Endothelial cell of umbilical vein (primary cell): Measurements from ENCODE around the gene OTUD5. TPM values are rescaled to one million over a fixed set of nuclear protein-coding genes. Genes with fewer than 3 reads are reported as not detected.

ENCODE experiments used
- BruUV-seq: library from RNA; stranded (reverse); fragments of 400-500 nt; replicated peaks from 2 replicates; lab custom pipeline; 2021; lab: Mats Ljungman, UMichigan
- CTCF ChIA-PET: fragments of 300-600, 350-600 bp; sonication (Branson Sonifier 250); formaldehyde crosslinking; loops from one replicate; lab custom pipeline; 2021; ENCODE audit warnings: antibody characterized with exemption, inconsistent platforms; lab: Charles Lee
- POLR2A ChIA-PET: fragments of 300-600, 350-600 bp; sonication (Branson Sonifier 250); formaldehyde crosslinking; loops from one replicate; lab custom pipeline; 2021; ENCODE audit warnings: antibody characterized with exemption, inconsistent platforms; lab: Charles Lee
- DNase-seq: peaks from one replicate; pipeline ENCODE4 v3.0.0-alpha.2; 2011; ENCODE audit warnings: low read depth, low spot score
- FAIRE-seq: peaks from 2 replicates; lab custom pipeline; 2011; peaks lifted over from hg19 to GRCh38; lab: Jason Lieb, UNC
- H2AFZ ChIP-seq: 2 replicates; pipeline ENCODE4 v1.6.0; 2012; ENCODE audit warnings: low read depth, low read length, control low read depth, inconsistent platforms
- H3K27ac ChIP-seq: 2 replicates; pipeline ENCODE4 v1.5.1; 2011; ENCODE audit warnings: low read depth, mild to moderate bottlenecking, control low read depth, low read length, moderate library complexity; ENCODE audit not compliant: insufficient read depth
- H3K27me3 ChIP-seq, 2 experiments: 2 replicates each; pipeline versions ENCODE4 v1.6.0 to v1.6.1; 2011; ENCODE audit warnings: low read length in 2 of 2, mixed read lengths in 1 of 2; ENCODE audit not compliant: control insufficient read depth in 2 of 2, insufficient read depth in 2 of 2
- H3K36me3 ChIP-seq, 2 experiments: 2 replicates in 1 of 2; 3 replicates in 1 of 2; pipeline ENCODE4 v1.5.1; 2011; ENCODE audit warnings: low read length in 2 of 2, mild to moderate bottlenecking in 1 of 2, moderate library complexity in 1 of 2; ENCODE audit not compliant: control insufficient read depth in 2 of 2, insufficient read depth in 2 of 2; ENCODE audit errors: extremely low read depth in 1 of 2
- H3K4me1 ChIP-seq: 3 replicates; pipeline ENCODE4 v1.5.1; 2011; ENCODE audit warnings: mild to moderate bottlenecking, low read length; ENCODE audit not compliant: control insufficient read depth, insufficient read depth; ENCODE audit errors: extremely low read depth
- H3K4me2 ChIP-seq: 2 replicates; pipeline ENCODE4 v1.6.1; 2011; ENCODE audit warnings: low read length, control low read depth, mixed read lengths; ENCODE audit not compliant: insufficient read depth
- H3K4me3 ChIP-seq, 3 experiments: fragments of 200-600 bp in 1 of 3; sonication (generic), shearing (Covaris generic) in 1 of 3; replicated peaks in 1 of 3; 2 replicates each; pipeline ENCODE4 v1.5.1; 2011 to 2016; ENCODE audit warnings: control low read depth in 3 of 3, low read length in 3 of 3, mild to moderate bottlenecking in 2 of 3, inconsistent platforms in 1 of 3, low read depth in 1 of 3, moderate library complexity in 1 of 3; ENCODE audit not compliant: insufficient read depth in 1 of 3
- H3K79me2 ChIP-seq: 2 replicates; pipeline ENCODE4 v1.6.0; 2012; ENCODE audit warnings: low read length, inconsistent platforms; ENCODE audit not compliant: control insufficient read depth, insufficient read depth
- H3K9ac ChIP-seq: replicated peaks from 2 replicates; pipeline ENCODE3; 2011; ENCODE audit warnings: low read length, control low read depth; ENCODE audit not compliant: insufficient read depth; ENCODE audit errors: extremely low read depth
- H3K9me1 ChIP-seq: replicated peaks from 3 replicates; pipeline ENCODE4 v1.6.0; 2011; ENCODE audit warnings: mild to moderate bottlenecking, low read length; ENCODE audit not compliant: control insufficient read depth, insufficient read depth; ENCODE audit errors: extremely low read depth
- H3K9me3 ChIP-seq: replicated peaks from 2 replicates; pipeline ENCODE4 v1.5.1; 2012; ENCODE audit warnings: low read length, inconsistent platforms; ENCODE audit not compliant: control insufficient read depth, insufficient read depth
- H4K20me1 ChIP-seq: replicated peaks from 2 replicates; pipeline ENCODE3; 2011; ENCODE audit warnings: mild to moderate bottlenecking, low read length; ENCODE audit not compliant: control insufficient read depth, insufficient read depth; ENCODE audit errors: extremely low read depth
- CTCF ChIP-seq, 2 donors: IDR thresholded peaks; 1 replicate in 1 of 2; 2 replicates in 1 of 2; pipeline ENCODE4 v1.5.1; 2011; ENCODE audit warnings: low read length in 2 of 2, mild to moderate bottlenecking in 2 of 2, moderate library complexity in 2 of 2, control low read depth in 1 of 2, inconsistent platforms in 1 of 2, low read depth in 1 of 2; ENCODE audit not compliant: insufficient read depth in 1 of 2; ENCODE audit errors: extremely low read depth in 1 of 2
- EZH2 ChIP-seq: IDR thresholded peaks from 2 replicates; pipeline ENCODE4 v1.6.1; 2012; ENCODE audit warnings: borderline replicate concordance, low read depth, mild to moderate bottlenecking, moderate library complexity, low read length, inconsistent platforms; ENCODE audit not compliant: severe bottlenecking
- FOS ChIP-seq: IDR thresholded peaks from 2 replicates; pipeline ENCODE4 v1.6.1; 2011; ENCODE audit warnings: mild to moderate bottlenecking, low read length, moderate library complexity, borderline replicate concordance; ENCODE audit not compliant: insufficient read depth
- GATA2 ChIP-seq: IDR thresholded peaks from 2 replicates; pipeline ENCODE4 v1.7.0; 2011; ENCODE audit warnings: low read depth, mild to moderate bottlenecking, moderate library complexity, mixed read lengths, low read length; ENCODE audit not compliant: insufficient read length, insufficient read depth
- JUN ChIP-seq: IDR thresholded peaks from 2 replicates; pipeline ENCODE4 v1.6.1; 2011; ENCODE audit warnings: borderline replicate concordance, low read depth; ENCODE audit not compliant: insufficient read length, insufficient read depth
- MAX ChIP-seq: IDR thresholded peaks from 2 replicates; pipeline ENCODE4 v1.6.1; 2011; ENCODE audit not compliant: insufficient read depth, insufficient read length
- MYC ChIP-seq: IDR thresholded peaks from one replicate; pipeline ENCODE4 v1.6.1; 2011; ENCODE audit warnings: mild to moderate bottlenecking, low read depth, low read length
- POLR2A ChIP-seq: IDR thresholded peaks from 2 replicates; pipeline ENCODE4 v1.6.1; 2012; ENCODE audit warnings: low read depth, mild to moderate bottlenecking, control low read depth, low read length
- POLR2AphosphoS5 ChIP-seq: IDR thresholded peaks from 2 replicates; pipeline ENCODE4 v1.6.1; 2012; ENCODE audit warnings: low read depth, mild to moderate bottlenecking, control low read depth, low read length, moderate library complexity; ENCODE audit not compliant: insufficient read depth
- dilution Hi-C: fragments of 300-500 bp; cut with MboI; formaldehyde crosslinking; loops from one replicate; pipeline ENCODE4 v1.15.0; 2019; ENCODE audit warnings: low sequenced_read_pairs; ENCODE audit not compliant: extremely low pct_ligation_motif_present
- intact Hi-C: fragments of 100-400 bp; cut with micrococcal nuclease; formaldehyde crosslinking; loops from one replicate; pipeline ENCODE4 v1.10.0; 2022
- polyA plus RNA-seq, 4 experiments: library from polyadenylated mRNA; depleted of rRNA in 3 of 4; stranded (reverse) in 3 of 4; unstranded in 1 of 4; fragments of >200 nt; gene quantifications; 2 replicates each; pipeline versions ENCODE4 v1.2.1 to v1.2.3, GENCODE V29; 2011 to 2012; ENCODE audit warnings: missing spikeins in 1 of 4
- total RNA-seq: library from RNA; stranded (reverse); gene quantifications from 2 replicates; pipeline ENCODE4 v1.2.3, GENCODE V29; 2021

OTUD5 gene
- total and polyA plus RNA-seq, 2 donors (not counting 3 experiments of a cell fraction or from before 2014, with no cell fraction given) = 44.3 to 44.6 TPM

GRCh38 chrX:48891402-48892288 is 65.8 kb downstream of the OTUD5 start:
- peak overlapping the region; percentile 59 for H2AFZ ChIP-seq
- peak overlapping the region; percentile 42 for H3K4me2 ChIP-seq
- ChIA-PET POLR2A (no interaction called here), CTCF (interaction anchor here (0.6 to 2.4 kb wide), 8 partner anchors 10 to 243 kb away, joined by 3 to 9 read pairs (median 3); partner anchors contain the start of genes HDAC6 and SLC35A2)
- no peaks in the 10 kb centered on the region for H3K9me3 ChIP-seq
- peaks cover 7% of the 10 kb centered on the region for H3K4me1 ChIP-seq
- intact Hi-C loops = loop anchor here (1.0 to 10.0 kb wide), 3 partner anchors 66 to 373 kb away; partner anchors contain the start of genes FOXP3, OTUD5 and PPP1R3F
- H3K36me3 ChIP-seq = no peaks in the 10 kb centered on the region
- FAIRE-seq (peak; percentile 95), DNase-seq (peak; percentile 80)
- no peaks in the 10 kb centered on the region for H3K9me1 ChIP-seq
- peaks cover 8% of the 10 kb centered on the region for H3K79me2 ChIP-seq
- H3K27ac ChIP-seq = no peak overlapping the region
- no peaks in the 10 kb centered on the region for H4K20me1 ChIP-seq
- peak; percentile 34 for TF ChIP-seq POLR2AphosphoS5
- TF ChIP-seq EZH2 = no peak
- no peak for TF ChIP-seq JUN
- peak; percentile 29 to 59 for TF ChIP-seq CTCF (IDR thresholded peaks at IDR 0.05; ENCODE audit: extremely low read depth in 1 of 2, insufficient read depth in 1 of 2, low read depth in 1 of 2, low read length in 2 of 2)
- TF ChIP-seq POLR2A = no peak
- TF ChIP-seq MAX = no peak
- no peak for TF ChIP-seq FOS
- TF ChIP-seq GATA2 = no peak
- TF ChIP-seq MYC = no peak
- BruUV-seq = no TSS peak
- dilution Hi-C loops = no loop called here
- H3K9ac ChIP-seq = no peak overlapping the region
- H3K4me3 ChIP-seq = peak overlapping the region; percentile 15 to 58 (median 46)
- H3K27me3 ChIP-seq = no peaks in the 10 kb centered on the region
